GM12874 (cell line): ENCODE measurements around the gene BICDL1.

ENCODE experiments used
- CTCF ChIP-seq: IDR thresholded peaks from 2 replicates; pipeline ENCODE4 v1.5.1; 2011; ENCODE audit warnings: low read depth, mild to moderate bottlenecking, control low read depth, low read length, moderate library complexity; ENCODE audit not compliant: insufficient read depth

The BICDL1 gene

GRCh38 chr12:120067084-120067869 is 78.2 kb downstream of the BICDL1 start:
- TF ChIP-seq CTCF = no peak

- no peak for TF ChIP-seq CTCF
These were observed 78.9 kb downstream of the BICDL1 start for GRCh38 chr12:120067901-120068300.

GRCh38 chr12:120069278-120069677 is 80.2 kb downstream of the BICDL1 start:
- TF ChIP-seq CTCF = no peak

GRCh38 chr12:120071493-120072020 is 82.5 kb downstream of the BICDL1 start:
- no peak for TF ChIP-seq CTCF

- TF ChIP-seq CTCF = no peak
These were observed 83.6 kb downstream of the BICDL1 start for GRCh38 chr12:120072472-120073249.

- TF ChIP-seq CTCF = no peak
These were observed 86.1 kb downstream of the BICDL1 start for GRCh38 chr12:120075034-120075616.

GRCh38 chr12:120076651-120077050 is 87.6 kb downstream of the BICDL1 start:
- no peak for TF ChIP-seq CTCF
